ENCODE measurements around the gene RNPEPL1. TPM values are rescaled to one million over a fixed set of nuclear protein-coding genes. Genes with fewer than 3 reads are reported as not detected.
A peak's percentile ranks its signal among the peaks of the same experiment; 100 is the strongest.

RNPEPL1 gene
- total RNA-seq, 4 donors from 2014 or later, result 31.9 to 124 (median 99.6) TPM

DNA sequence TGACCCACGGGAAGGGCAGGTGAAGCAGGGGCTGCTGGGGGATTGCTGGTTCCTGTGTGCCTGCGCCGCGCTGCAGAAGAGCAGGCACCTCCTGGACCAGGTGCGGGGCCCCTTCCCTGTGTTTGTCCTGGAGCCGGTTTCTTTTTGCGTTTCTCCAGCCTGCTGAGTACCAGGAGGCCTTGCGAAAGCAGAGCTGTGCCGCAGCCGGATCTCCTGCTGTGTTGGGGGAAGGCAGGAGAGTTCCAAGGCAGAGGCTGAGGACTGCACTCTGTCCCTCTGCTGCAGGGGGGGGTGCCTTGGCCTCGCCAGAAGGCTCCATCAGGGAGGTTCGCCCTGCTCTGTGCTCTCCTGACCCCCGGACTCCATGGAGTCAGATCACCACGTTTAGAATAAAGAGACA is 21.1 kb downstream of the RNPEPL1 start:
- TF ChIP-seq POLR2A (IDR thresholded peaks at IDR 0.05), result no peak
- TF ChIP-seq CTCF (IDR thresholded peaks at IDR 0.05 in 4 of 5, conservative IDR thresholded peaks at IDR 0.05 in 1 of 5), result no peak
- DNase-seq (no peak), ATAC-seq (no peak)
- Histone ChIP-seq H3K27me3 (no peaks in the 10 kb centered on the region), H3K9me3 (no peaks in the 10 kb centered on the region), H3K4me3 (no peak overlapping the region), H3K4me1 (peaks cover 26 to 29% of the 10 kb centered on the region in 2 donors), H3K36me3 (peaks cover 0 to 12% of the 10 kb centered on the region in 2 donors), H3K27ac (no peak overlapping the region)
- in situ Hi-C loops (cut with MboI; ENCODE audit: low sequenced_read_pairs in 4 of 4) (no loop called here), intact Hi-C loops (cut with DNase I; ENCODE audit: low total_unique reads) (loop anchor here (5.0 to 10.0 kb wide), 4 partner anchors 245 to 1045 kb away; partner anchors contain the start of genes ATG4B, NDUFA10, SNED1 and THAP4)

DNA sequence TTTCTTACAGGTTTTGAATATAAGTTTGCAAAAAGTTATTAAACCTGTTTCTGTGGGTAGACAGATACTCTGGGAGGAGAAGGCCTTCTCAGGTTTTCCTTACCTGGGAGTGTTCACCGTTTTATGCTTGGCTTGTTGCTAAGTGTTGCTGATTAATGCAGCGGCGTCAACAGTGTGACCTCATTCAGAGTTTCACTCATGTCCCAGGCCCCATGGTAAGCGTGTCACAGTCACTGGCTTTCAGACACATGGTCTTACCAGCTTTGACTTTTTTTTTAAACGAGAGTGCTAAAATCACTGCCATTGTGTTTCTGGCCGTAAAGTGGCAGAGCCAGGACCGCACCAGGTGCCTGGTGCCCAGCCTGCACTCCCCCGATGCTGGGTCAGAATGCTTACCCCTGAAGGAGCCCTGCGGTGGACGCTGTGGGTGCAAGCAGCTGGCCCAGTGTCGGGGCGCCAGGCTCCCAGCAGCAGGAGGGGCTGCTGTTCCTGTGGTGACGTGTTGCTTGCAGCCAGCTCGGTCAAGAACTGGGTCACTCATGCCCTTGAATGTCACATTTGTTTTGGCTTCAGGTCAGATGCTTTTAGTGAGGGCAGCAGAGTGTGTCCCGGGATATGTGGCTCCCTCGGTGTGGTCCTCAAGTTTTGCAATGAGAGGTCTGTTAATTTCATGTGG is 21.7 kb downstream of the RNPEPL1 start:
- ATAC-seq, result no peak
- Histone ChIP-seq H3K4me1 (peaks cover 20 to 22% of the 10 kb centered on the region in 2 donors), H3K4me3 (no peak overlapping the region), H3K27ac (no peak overlapping the region), H3K9me3 (no peaks in the 10 kb centered on the region), H3K27me3 (no peaks in the 10 kb centered on the region), H3K36me3 (peaks cover 0 to 12% of the 10 kb centered on the region in 2 donors)
- intact Hi-C loops (cut with DNase I; ENCODE audit: low total_unique reads), result loop anchor here (5.0 to 10.0 kb wide), 4 partner anchors 245 to 1045 kb away; partner anchors contain the start of genes ATG4B, NDUFA10, SNED1 and THAP4
- TF ChIP-seq CTCF (IDR thresholded peaks at IDR 0.05 in 4 of 5, conservative IDR thresholded peaks at IDR 0.05 in 1 of 5) (no peak), POLR2A (IDR thresholded peaks at IDR 0.05) (no peak)
- in situ Hi-C loops (cut with MboI; ENCODE audit: low sequenced_read_pairs in 4 of 4), result no loop called here
- peak in 1 of 2 donors; percentile 4 for DNase-seq

DNA sequence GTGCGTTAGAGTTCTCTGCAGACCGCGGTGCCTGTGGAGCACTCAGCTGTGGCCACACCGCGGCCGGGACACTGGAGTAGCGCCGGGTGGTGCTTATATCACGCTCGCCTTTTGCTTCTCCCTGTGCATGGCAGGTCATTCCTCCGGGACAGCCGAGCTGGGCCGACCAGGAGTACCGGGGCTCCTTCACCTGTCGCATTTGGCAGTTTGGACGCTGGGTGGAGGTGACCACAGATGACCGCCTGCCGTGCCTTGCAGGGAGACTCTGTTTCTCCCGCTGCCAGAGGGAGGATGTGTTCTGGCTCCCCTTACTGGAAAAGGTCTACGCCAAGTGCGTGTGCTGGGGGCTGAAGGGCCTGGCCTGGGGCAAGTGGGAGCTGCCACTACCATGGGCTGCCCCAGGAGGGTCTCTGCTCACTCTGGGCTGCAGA is 22.4 kb downstream of the RNPEPL1 start:
- Histone ChIP-seq H3K27ac (no peak overlapping the region), H3K27me3 (no peaks in the 10 kb centered on the region), H3K36me3 (peaks cover 0 to 12% of the 10 kb centered on the region in 2 donors), H3K9me3 (no peaks in the 10 kb centered on the region), H3K4me1 (peaks cover 17 to 18% of the 10 kb centered on the region in 2 donors), H3K4me3 (no peak overlapping the region)
- ATAC-seq (no peak), DNase-seq (peak in 1 of 2 donors; percentile 6)
- TF ChIP-seq CTCF (IDR thresholded peaks at IDR 0.05 in 4 of 5, conservative IDR thresholded peaks at IDR 0.05 in 1 of 5) (no peak), POLR2A (IDR thresholded peaks at IDR 0.05) (no peak)
- in situ Hi-C loops (cut with MboI; ENCODE audit: low sequenced_read_pairs in 4 of 4) (no loop called here), intact Hi-C loops (cut with DNase I; ENCODE audit: low total_unique reads) (no loop called here)

- Histone ChIP-seq H3K4me3 (no peak overlapping the region), H3K4me1 (peaks cover 22 to 24% of the 10 kb centered on the region in 2 donors), H3K27me3 (no peaks in the 10 kb centered on the region), H3K27ac (no peak overlapping the region), H3K9me3 (no peaks in the 10 kb centered on the region), H3K36me3 (peaks cover 0 to 12% of the 10 kb centered on the region in 2 donors)
- in situ Hi-C loops (cut with MboI; ENCODE audit: low sequenced_read_pairs in 4 of 4) (no loop called here), intact Hi-C loops (cut with DNase I; ENCODE audit: low total_unique reads) (no loop called here)
- DNase-seq (peak in 1 of 2 donors; percentile 2), ATAC-seq (no peak)
- TF ChIP-seq POLR2A (IDR thresholded peaks at IDR 0.05) (no peak), CTCF (IDR thresholded peaks at IDR 0.05 in 4 of 5, conservative IDR thresholded peaks at IDR 0.05 in 1 of 5) (no peak)
Measured at GRCh38 chr2:240591226-240591625, 22.9 kb downstream of the RNPEPL1 start.

All from gastrocnemius medialis (tissue), 4 donors.